Activated CD8-positive, alpha-beta memory T cell treated with anti-CD3 and anti-CD28 coated beads, Interleukin-2, amount 50 U/mL, for 24 hours (primary cell): ENCODE results near the gene SRRM1.
"Not testable (repeated sequence)": the region's sequence is repeated elsewhere in the genome, so short reads cannot be mapped to it uniquely, and the experiment has no call there.

Experiments used
- DNase-seq: peaks from one replicate; pipeline ENCODE4 v3.0.0-alpha.2; 2020; ENCODE audit errors: extremely low read depth

SRRM1 gene

GRCh38 chr1:24644100-24644384, 940 bp downstream of the SRRM1 start:
- no peak for DNase-seq

GRCh38 chr1:24648919-24649318, 5.8 kb downstream of the SRRM1 start:
- no peak for DNase-seq

- DNase-seq, result no peak
Observed at GRCh38 chr1:24652382-24652781, 9.3 kb downstream of the SRRM1 start.

- DNase-seq, result no peak
Observed at GRCh38 chr1:24654010-24654409, 10.9 kb downstream of the SRRM1 start.

GRCh38 chr1:24656046-24656445, 12.9 kb downstream of the SRRM1 start:
- no peak for DNase-seq

- no peak for DNase-seq
Observed at GRCh38 chr1:24657781-24658180, 14.7 kb downstream of the SRRM1 start.

DNA sequence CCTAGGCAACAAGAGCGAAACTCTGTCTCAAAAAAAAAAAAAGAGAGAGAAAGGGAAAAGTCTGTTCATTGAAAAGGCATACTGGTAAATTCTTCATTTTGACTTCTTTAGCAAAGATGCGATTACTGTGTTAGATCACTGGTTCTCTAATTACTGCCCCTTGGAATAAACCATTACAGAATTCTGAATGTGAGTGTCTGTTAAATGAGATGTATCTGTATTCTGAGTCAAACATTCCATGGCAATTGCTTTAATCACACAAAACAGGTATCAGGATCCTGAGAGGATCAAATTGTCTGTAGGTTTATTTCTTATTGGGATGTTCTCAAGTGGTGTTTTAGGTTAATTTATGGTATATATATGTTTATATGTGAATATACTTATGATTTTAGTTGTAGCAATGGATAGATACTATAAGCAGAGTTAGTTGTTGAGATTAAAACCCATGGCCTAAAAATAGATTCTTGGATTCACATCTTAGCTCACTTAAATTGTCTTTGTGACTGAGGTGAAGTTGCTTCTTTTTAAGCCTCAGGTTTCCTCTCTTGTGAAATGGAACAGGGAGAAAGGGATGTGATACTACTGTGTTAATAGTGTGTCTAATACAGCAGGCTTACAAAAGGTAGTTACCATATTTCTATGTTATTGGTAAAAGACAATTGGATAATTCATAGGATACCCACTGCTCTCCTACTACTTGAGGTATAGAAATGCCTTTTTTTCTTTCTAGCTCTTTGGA, 16.2 kb downstream of the SRRM1 start:
- DNase-seq, result no peak

DNA sequence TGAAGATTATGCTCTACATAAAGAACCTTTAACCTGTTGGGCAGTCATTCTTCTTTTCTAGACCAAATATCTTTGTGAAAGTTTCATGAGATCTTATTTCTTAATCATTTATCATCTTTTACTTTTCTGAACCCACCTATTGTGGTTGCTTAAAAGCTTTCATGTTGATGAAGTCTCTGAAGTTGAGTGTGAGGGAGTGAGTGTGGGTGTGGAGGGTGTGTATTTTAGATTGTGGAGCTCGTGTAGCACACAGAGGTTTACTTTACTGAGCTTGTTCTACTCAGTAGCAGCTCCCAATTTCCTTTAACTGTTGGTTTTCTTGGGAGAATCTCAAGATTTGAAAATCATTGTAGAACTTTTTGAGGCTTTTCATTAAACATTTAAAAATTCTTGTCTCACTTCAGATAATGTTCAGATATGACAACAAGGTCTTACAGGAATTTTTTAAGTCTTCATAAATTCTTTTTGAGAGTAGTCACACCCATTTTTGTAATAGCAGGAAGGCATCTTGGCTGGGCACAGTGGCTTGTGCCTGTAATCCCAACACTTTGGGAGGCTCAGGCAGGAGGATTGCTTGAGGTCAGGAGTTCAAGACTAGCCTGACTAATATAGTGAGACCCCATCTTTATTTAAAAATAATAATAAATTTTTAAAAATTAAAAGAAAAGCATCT, 17.0 kb downstream of the SRRM1 start:
- DNase-seq, result no peak

GRCh38 chr1:24664507-24665033, 21.5 kb downstream of the SRRM1 start:
- no peak for DNase-seq

DNA sequence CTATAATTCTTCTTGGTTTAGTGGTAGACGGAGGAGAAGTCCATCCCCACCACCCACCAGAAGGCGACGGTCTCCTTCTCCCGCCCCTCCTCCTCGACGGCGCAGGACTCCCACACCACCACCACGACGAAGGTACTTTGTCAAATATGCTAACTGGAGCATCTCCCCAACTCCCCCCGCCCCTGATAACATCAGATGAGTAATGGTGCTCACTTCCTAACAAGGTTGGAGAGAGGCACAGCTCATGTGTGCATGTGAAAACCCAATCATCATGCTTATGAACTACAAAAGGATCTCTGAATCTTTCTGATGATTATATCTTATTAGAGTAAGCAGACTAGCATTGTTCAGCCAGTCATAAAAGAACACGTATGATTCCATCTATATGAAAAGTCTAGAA, 23.7 kb downstream of the SRRM1 start:
- no peak for DNase-seq

GRCh38 chr1:24671372-24671771, 28.3 kb downstream of the SRRM1 start:
- not testable (repeated sequence) for DNase-seq

DNA sequence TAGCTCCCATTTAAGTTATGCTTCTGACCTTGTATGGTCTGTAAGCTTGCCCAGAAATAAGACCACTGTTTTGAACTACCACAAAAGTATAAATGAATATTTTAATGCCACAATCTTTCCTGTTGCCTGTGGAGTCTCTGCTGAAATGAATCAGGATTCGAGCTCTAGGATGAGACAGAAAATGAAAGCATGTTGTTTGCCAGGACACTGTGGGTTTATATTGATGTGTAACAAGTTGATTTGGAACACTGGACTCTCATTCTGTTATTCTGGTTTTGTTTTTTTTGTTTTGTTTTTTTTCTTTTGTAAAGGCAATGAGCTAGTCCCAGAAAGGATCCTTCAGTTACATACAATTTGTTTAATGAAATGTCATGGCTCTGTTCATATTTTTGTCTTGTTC, 29.6 kb downstream of the SRRM1 start:
- not testable (repeated sequence) for DNase-seq

DNA sequence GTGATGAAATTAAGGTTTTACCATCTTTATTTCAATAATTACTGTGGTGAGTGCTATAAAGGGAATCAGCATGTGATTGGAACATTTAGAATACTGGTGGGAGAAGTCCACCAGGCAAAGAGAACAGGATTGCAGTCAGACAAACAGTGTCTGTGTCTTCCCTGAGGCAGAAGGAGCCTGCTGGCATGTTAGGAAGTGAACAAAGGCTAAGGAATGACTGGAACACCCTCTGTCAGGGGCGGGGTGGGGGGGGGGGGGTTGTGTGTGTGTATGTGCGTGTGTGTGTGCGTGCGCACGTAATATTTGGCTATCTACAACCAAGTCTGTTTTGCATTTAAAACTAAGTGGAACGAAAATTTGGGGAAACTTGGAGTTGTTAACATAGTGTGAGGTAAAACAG, 30.2 kb downstream of the SRRM1 start:
- no peak for DNase-seq

DNA sequence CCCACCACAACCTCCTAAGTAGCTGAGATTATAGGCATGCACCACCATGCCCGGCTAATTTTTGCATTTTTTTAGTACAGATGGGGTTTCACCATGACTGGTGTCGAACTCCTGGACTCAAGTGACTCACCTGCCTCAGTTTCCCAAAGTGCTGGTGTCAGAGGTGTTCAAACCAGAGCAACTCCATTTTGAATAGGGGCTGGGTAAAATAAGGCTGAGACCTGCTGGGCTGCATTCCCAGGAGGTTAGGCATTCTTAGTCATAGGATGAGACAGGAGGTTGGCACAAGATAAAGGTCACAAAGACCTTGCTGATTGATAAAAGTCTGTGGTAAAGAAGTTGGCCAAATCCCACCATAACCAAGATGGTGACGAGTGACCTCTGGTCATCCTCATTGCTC, 35.3 kb downstream of the SRRM1 start:
- DNase-seq, result not testable (repeated sequence)

DNA sequence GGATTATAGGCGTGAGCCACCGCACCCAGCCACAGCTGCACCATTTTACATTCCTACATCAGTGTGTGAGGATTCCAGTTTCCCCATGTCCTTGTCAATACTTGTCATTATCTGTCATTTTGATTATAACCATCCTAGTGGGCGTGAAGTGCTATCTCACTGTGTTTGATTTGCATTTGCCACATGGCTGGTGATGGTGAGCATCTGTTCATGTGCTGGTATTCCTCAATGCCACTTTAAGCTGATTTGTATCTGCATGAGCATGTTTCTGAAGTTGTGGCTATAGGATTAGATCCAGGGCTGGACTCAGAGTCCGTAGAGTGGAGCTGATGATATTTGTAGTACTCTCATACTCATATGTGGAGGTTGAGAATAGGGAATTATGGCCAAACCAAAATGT, 36.6 kb downstream of the SRRM1 start:
- DNase-seq, result no peak

DNA sequence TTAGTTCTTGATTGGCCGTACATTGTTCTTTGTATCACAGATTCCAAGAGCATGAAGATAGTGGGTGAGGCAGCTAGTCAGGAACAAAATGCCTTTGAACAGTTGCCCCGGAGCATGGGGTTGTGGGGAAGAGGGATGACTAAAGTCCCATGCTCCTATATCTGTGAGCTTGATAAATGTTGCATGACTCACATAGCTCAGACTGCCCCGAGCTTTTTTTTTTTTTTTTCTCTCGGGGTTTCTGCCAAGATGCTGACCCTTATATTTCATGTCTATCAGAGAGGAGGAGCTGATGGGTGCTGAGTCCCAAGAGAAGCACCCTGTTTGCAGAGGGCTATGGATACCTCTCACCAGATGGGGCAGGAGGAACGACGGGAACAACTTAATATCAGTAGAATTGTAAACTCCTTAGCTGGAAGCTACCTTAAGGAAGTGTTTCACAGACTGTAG, 40.6 kb downstream of the SRRM1 start:
- no peak for DNase-seq

DNA sequence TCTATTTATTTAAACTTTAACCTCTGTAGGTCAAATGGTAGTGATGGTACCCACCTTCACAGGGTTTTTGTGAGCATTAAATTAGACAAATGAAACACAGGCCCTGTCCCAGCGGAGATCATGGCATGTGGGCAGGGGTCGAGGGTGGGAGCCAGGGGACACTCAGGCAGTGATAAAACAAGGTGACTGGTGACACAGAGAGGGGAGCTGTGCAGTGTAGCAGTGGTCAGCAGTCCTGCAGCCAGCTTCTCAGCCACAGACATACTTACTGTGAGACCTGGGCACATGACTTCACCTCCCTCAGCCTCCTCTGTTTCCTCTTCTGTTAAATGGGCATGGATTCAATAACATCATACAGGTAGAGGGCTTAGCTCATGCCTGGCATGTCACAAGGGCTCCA, 44.9 kb downstream of the SRRM1 start:
- no peak for DNase-seq

- DNase-seq, result peak; percentile 19
Observed at GRCh38 chr1:24688621-24689195, 45.6 kb downstream of the SRRM1 start.

GRCh38 chr1:24691051-24691450, 47.9 kb downstream of the SRRM1 start:
- DNase-seq, result no peak

- DNase-seq, result no peak
Observed at GRCh38 chr1:24692351-24692980, 49.4 kb downstream of the SRRM1 start.

GRCh38 chr1:24693827-24694379, 50.8 kb downstream of the SRRM1 start:
- DNase-seq, result no peak

- DNase-seq, result no peak
Observed at GRCh38 chr1:24694380-24694843, 51.3 kb downstream of the SRRM1 start.
